Measurements from ENCODE around the gene THSD4.
"Not testable (repeated sequence)": the region's sequence is repeated elsewhere in the genome, so short reads cannot be mapped to it uniquely, and the experiment has no call there.

Gene THSD4

DNA sequence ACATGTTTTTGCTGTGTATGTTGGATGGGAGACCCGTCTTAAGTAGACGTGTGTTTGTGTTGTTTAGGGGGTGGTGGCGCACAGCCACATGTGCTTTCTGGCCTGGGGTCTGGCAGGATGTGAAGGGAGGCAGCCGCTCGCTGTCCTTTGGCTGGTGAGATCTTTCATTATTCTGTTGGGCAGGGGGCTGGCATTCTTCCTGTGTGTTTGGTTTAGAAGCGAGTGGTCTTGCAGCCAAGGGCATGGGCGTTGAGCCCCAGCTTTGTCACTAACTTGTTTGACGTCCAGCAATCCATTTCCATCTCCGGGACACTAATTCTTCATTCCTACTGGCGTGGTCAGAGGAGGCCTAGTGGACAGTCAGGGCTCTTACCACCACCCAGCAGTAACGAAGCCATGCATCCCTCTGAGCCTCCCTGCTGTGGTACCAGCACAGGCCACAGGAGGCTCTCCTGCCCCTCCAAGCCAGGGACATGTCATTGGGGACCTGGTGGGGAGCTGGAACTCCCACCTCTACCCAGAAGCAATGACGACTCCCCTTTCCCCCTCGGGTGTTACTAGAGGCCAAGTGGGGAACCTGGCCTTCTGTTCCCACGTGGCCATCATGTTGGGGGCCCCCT, 10.7 kb downstream of the THSD4 start:
- Histone ChIP-seq H3K27ac (ENCODE audit: low read length) (no peak overlapping the region), H2AFZ (ENCODE audit: low read depth, low read length) (no peak overlapping the region), H3K27me3 (ENCODE audit: low read depth, low read length) (peaks cover 35% of the 10 kb centered on the region), H3K9me3 (ENCODE audit: insufficient read depth, low read length) (no peaks in the 10 kb centered on the region), H4K20me1 (ENCODE audit: insufficient read depth, low read length) (no peaks in the 10 kb centered on the region), H3K4me3 (ENCODE audit: low read length) (no peak overlapping the region), H3K9ac (ENCODE audit: low read length) (no peak overlapping the region), H3K79me2 (ENCODE audit: low read length) (no peaks in the 10 kb centered on the region), H3K4me1 (ENCODE audit: low read length) (no peaks in the 10 kb centered on the region), H3K36me3 (replicated peaks; ENCODE audit: low read depth, low read length) (no peaks in the 10 kb centered on the region), H3K4me2 (ENCODE audit: low read length) (no peak overlapping the region)
- TF ChIP-seq, protein P1, sequence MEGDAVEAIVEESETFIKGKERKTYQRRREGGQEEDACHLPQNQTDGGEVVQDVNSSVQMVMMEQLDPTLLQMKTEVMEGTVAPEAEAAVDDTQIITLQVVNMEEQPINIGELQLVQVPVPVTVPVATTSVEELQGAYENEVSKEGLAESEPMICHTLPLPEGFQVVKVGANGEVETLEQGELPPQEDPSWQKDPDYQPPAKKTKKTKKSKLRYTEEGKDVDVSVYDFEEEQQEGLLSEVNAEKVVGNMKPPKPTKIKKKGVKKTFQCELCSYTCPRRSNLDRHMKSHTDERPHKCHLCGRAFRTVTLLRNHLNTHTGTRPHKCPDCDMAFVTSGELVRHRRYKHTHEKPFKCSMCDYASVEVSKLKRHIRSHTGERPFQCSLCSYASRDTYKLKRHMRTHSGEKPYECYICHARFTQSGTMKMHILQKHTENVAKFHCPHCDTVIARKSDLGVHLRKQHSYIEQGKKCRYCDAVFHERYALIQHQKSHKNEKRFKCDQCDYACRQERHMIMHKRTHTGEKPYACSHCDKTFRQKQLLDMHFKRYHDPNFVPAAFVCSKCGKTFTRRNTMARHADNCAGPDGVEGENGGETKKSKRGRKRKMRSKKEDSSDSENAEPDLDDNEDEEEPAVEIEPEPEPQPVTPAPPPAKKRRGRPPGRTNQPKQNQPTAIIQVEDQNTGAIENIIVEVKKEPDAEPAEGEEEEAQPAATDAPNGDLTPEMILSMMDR (IDR thresholded peaks at IDR 0.05; ENCODE audit: low read depth, low read length) = peak; percentile 30
- no peak for TF ChIP-seq EZH2phosphoT487 (IDR thresholded peaks at IDR 0.05; ENCODE audit: low read depth)

DNA sequence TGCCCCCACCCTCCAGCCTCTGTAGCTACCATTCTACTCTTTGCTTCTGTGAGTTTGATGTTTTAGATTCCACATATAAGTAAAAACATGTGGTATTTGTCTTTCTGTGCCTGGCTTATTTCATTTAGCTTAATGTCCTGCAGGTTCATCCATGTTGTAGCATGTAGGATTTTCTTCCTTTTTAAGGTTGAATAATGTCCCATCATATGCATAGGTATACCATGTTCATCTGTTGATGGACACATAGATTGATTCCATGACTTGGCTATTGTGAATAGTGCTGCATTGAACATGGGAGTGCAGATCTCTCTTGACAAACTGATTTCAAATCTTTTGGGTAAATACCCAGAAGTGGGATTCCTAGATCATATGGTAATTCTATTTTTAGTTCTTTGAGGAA, 11.8 kb downstream of the THSD4 start:
- peaks cover 39% of the 10 kb centered on the region for H3K27me3 ChIP-seq (ENCODE audit: low read depth, low read length)
- H3K4me1 ChIP-seq (ENCODE audit: low read length) = no peaks in the 10 kb centered on the region
- no peaks in the 10 kb centered on the region for H3K79me2 ChIP-seq (ENCODE audit: low read length)
- no peaks in the 10 kb centered on the region for H3K36me3 ChIP-seq (replicated peaks; ENCODE audit: low read depth, low read length)
- no peak overlapping the region for H3K27ac ChIP-seq (ENCODE audit: low read length)
- TF ChIP-seq EZH2phosphoT487 (IDR thresholded peaks at IDR 0.05; ENCODE audit: low read depth) = no peak
- TF ChIP-seq, protein P1 (IDR thresholded peaks at IDR 0.05; ENCODE audit: low read depth, low read length) = no peak
- no peak overlapping the region for H2AFZ ChIP-seq (ENCODE audit: low read depth, low read length)
- no peak overlapping the region for H3K9ac ChIP-seq (ENCODE audit: low read length)
- no peaks in the 10 kb centered on the region for H4K20me1 ChIP-seq (ENCODE audit: insufficient read depth, low read length)
- no peaks in the 10 kb centered on the region for H3K9me3 ChIP-seq (ENCODE audit: insufficient read depth, low read length)
- H3K4me2 ChIP-seq (ENCODE audit: low read length) = no peak overlapping the region
- no peak overlapping the region for H3K4me3 ChIP-seq (ENCODE audit: low read length)

DNA sequence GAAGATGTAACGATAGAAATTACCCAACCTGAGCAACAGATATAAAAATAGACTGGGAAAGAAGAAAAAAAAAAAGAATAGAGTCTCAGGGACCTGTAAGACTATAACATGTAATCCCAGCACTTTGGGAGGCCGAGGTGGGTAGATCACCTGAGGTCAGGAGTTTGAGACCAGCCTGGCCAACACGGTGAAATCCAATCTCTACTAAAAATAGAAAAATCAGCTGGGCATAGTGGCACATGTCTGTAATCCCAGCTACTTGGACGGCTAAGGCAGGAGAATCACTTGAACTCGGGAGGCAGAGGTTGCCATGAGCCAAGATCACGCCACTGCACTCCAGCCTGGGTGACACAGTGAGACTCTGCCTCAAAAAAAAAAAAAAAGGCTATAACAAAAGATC, 12.9 kb downstream of the THSD4 start:
- not testable (repeated sequence) for H3K27ac ChIP-seq (ENCODE audit: low read length); H3K36me3 ChIP-seq (replicated peaks; ENCODE audit: low read depth, low read length); H4K20me1 ChIP-seq (ENCODE audit: insufficient read depth, low read length); H2AFZ ChIP-seq (ENCODE audit: low read depth, low read length); H3K4me1 ChIP-seq (ENCODE audit: low read length); H3K9me3 ChIP-seq (ENCODE audit: insufficient read depth, low read length); H3K79me2 ChIP-seq (ENCODE audit: low read length); H3K4me2 ChIP-seq (ENCODE audit: low read length); H3K9ac ChIP-seq (ENCODE audit: low read length); H3K4me3 ChIP-seq (ENCODE audit: low read length)
- peaks cover 32% of the 10 kb centered on the region for H3K27me3 ChIP-seq (ENCODE audit: low read depth, low read length)

DNA sequence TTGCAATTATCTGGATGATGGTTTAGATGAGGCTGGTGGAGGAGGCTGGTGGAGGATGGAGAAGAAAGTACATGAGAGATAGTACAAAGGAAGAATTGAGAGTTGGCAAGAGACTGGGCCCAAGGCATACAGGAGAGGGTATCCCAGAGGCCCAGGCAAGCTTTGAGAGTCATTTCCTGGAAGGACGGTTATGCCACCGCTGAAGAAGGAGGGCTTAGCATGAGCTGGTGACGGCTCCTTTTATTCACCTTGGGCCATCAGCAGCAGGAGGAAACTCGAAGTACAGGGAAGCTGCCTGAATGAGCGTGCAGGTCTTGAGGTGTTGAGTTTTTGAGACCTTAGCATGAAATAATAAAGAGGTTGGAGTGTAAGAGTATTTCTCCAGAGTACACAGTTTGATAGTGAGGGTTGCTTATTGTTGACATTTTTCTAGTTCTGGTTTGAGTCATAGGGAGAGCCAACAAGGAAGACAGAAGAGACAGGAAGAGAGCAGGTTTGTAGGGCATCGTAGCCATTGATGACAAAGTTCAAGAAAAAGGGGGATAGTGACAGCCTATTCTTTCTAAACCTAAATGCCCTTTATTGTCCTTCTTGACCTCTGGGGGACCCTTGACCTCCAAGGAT, 13.8 kb downstream of the THSD4 start:
- Histone ChIP-seq H3K4me1 (ENCODE audit: low read length) (no peaks in the 10 kb centered on the region), H3K4me3 (ENCODE audit: low read length) (no peak overlapping the region), H3K36me3 (replicated peaks; ENCODE audit: low read depth, low read length) (no peaks in the 10 kb centered on the region), H3K79me2 (ENCODE audit: low read length) (no peaks in the 10 kb centered on the region), H3K9me3 (ENCODE audit: insufficient read depth, low read length) (no peaks in the 10 kb centered on the region), H3K27me3 (ENCODE audit: low read depth, low read length) (peaks cover 31% of the 10 kb centered on the region), H3K4me2 (ENCODE audit: low read length) (no peak overlapping the region), H2AFZ (ENCODE audit: low read depth, low read length) (no peak overlapping the region), H3K9ac (ENCODE audit: low read length) (no peak overlapping the region), H3K27ac (ENCODE audit: low read length) (no peak overlapping the region), H4K20me1 (ENCODE audit: insufficient read depth, low read length) (no peaks in the 10 kb centered on the region)
- no peak for TF ChIP-seq EZH2phosphoT487 (IDR thresholded peaks at IDR 0.05; ENCODE audit: low read depth)
- TF ChIP-seq, protein P1 (IDR thresholded peaks at IDR 0.05; ENCODE audit: low read depth, low read length) = no peak

Measured in OCI-LY3 (cell line).